A172 (cell line): Measurements from ENCODE around the gene TRIM44. TPM values are rescaled to one million over a fixed set of nuclear protein-coding genes. Genes with fewer than 3 reads are reported as not detected.
"Not testable (repeated sequence)": the region's sequence is repeated elsewhere in the genome, so short reads cannot be mapped to it uniquely, and the experiment has no call there.

Experiments used
- DNase-seq: peaks from one replicate; pipeline ENCODE4 v3.0.0-alpha.2; 2015; ENCODE audit warnings: low spot score
- total RNA-seq: library from RNA; depleted of rRNA; stranded (reverse); fragments of >200 nt; shearing (Covaris generic); gene quantifications from 2 replicates; pipeline ENCODE4 v1.2.3, GENCODE V29; 2014

Gene TRIM44
- total RNA-seq, 1 experiment from 2014 or later: 38.0 TPM

- DNase-seq: no peak
These were observed 152.2 kb downstream of the TRIM44 start for GRCh38 chr11:35814720-35815305.

DNA sequence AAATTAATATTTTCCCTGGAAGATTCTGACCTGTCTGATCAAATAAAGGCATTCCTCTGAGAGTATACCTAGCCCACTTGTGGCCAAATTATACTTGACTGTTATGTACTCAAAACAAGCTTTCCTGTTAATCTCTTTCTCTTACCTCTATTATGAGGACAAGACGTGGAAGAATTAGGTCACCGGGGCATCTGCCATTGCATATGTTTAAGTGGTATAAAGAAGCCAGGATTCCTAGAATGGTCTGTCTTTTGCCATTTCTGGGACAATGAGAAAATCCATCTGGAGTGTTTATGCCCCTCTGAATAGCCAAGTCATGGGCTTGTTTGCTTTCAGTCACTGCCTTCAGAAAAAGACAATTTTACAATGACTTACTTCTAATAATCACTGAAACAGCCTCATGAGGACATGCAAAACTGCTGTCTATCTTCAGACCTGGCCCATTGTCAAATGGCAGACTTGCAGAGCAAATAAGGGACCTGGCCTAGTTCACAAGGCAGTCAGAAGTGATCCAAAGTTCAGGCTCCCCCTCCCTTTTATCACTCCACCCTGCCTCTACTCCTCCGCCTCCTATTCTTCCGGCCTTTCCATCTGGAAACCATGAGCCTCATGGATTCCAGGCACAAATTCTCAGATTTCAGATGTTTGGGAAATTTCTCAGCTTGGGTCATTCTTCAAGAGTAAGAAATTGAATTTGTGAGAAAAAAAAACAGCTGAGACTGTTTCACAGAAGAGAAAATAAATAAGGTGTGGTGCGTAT lies 153.2 kb downstream of the TRIM44 start:
- no peak for DNase-seq

- no peak for DNase-seq
These were observed 158.0 kb downstream of the TRIM44 start for GRCh38 chr11:35820614-35821013.

DNA sequence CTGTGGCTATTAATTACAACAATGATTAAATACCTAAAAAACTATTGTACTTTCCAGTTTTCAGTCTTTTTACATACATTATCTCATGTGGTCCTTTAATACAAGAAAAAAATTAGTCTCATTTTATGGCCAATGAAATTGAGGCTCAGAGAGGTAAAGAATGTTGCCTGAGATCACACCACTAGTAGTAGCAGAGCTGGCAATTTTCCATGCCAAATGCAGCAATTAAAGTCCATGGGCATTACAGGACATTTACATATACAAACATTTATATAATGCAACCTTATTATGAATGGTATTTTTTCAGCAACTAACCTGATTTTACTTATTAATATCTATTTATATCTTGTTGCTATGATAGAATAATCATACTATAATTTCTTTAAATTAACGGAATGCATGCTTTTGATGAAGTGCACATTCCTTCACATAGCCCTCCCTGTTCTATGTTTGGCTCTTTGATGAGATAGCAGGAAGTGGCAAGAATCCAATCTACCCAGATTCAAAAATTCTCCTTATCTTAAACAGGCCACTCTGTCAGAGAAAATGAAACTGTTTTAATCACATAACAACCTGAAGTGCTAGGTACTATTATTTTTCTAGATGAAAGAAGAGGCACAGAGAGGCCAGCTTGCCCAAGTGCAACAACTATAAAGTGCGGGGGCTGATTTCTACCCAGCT lies 160.4 kb downstream of the TRIM44 start:
- DNase-seq: peak; percentile 58

DNA sequence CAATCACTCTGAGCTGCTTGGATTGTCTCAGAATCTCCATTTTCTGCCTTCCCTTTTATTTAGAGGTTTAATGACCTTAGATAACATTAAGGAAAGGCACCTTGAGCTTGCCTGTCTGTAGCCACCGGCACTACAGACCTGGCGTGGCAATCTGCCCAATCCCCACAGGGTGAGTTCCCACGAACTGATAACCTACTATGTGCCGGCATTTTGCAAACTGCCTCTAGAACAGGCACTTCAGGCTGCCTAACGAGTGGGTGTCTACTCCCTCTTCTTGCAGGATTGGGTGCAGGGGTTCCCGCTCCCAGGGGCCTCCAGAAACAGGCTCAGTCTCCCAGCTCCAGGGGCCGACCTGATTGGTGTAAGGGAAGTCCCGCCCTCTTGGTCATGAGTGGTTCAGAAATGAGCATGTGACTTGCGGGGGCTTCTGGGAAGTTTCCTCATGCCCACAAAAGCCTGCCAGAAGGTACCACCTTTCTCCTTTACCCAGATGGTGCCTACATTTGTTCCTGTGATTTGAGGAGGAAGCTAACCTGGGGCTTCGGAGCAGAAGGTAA lies 161.2 kb downstream of the TRIM44 start:
- no peak for DNase-seq

DNA sequence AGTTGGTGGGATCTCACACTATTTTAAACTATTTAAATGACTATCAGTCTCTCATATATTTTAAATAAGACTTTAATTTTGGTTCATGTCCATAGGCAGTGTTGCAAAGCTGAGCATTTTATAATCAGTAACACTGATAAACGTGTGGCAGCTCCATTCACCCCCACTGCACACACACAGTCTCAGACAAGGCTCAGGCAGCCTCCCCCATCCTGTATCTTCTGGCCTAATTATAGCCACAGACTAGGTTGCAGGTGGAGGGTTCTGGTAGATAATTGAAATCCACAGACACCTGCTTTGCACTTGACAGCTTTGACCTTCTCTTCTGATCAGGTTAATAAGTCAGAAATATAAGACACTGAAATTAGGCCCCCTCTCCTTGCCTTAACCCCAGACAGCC lies 162.8 kb downstream of the TRIM44 start:
- DNase-seq: no peak

DNA sequence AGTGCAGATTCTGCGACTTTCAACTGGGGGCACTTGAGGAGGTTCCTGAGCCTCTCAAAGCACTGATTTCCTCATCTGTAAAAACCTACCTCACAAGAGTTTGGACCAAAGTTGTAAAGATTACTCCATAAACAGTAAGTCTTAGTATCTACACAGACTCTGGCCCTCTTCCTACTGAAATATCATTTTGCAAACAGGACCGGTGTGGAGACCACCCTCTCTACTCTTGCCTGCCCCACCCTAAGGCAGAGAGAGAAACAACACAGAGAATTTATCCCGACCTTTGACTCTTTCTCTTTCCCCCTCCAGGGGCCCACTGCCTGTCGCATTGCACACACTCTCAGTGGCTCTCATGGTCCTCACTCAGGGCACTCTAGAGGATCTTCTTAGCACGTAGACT lies 163.4 kb downstream of the TRIM44 start:
- no peak for DNase-seq

- no peak for DNase-seq
These were observed 164.4 kb downstream of the TRIM44 start for GRCh38 chr11:35826949-35827348.

GRCh38 chr11:35836205-35836604 lies 173.6 kb downstream of the TRIM44 start:
- DNase-seq: no peak

DNA sequence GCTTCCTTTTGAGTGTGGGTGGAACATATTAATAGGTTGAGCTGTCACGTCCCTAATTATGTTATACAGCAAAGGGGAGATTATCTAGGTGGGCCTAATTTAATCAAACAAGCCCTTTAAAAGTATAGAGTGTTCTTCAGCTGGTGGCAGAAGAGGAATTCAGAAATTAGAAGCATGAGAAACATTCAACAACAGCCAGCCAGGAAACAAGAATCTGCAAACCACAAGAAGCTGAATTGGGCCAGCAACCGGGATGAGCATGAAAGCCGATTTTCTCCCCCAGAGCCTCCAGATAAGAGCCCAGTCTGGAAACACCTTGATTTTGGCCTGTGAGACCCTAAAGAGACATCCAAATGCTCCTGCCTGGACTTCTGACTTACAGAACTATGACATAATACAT lies 175.5 kb downstream of the TRIM44 start:
- no peak for DNase-seq

- DNase-seq: not testable (repeated sequence)
These were observed 176.3 kb downstream of the TRIM44 start for GRCh38 chr11:35838697-35839367.

DNA sequence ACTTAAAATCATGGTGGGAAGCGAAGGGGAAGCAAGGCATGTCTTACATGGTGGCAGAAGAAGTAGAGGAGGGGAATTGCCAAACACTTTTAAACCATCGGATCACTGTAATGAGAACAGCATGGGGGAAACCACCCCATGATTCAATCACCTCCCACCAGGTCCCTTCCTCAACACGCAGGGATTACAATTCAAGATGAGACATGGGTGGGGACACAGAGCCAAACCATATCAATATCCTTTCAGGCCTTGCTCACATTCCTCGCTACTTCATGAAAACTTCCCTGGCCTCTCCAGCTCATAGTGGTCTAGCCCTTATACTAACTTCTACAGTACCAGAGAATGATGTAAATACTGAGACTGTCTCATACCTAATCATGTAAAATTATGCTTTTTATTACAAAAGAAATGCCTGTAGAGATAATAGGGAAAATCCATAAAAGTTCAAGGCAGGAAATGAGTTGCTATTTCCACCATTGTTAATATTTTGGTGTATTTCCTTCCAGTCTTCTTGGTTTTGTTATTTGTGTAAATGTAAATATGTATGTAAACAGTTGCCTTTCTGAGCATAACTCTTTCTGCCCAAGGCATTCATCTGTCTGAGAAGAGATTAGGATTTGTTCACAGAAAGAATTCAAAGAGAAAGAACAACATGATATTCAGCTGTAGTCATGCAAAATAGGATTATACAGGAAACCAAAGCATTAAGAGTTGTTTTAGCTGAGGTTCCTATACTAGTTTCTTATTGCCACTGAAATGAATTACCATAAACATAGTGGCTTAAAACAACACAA lies 177.0 kb downstream of the TRIM44 start:
- no peak for DNase-seq

- DNase-seq: no peak
These were observed 179.2 kb downstream of the TRIM44 start for GRCh38 chr11:35841733-35842132.

- DNase-seq: peak; percentile 21
These were observed 180.4 kb downstream of the TRIM44 start for GRCh38 chr11:35842958-35843357.

DNA sequence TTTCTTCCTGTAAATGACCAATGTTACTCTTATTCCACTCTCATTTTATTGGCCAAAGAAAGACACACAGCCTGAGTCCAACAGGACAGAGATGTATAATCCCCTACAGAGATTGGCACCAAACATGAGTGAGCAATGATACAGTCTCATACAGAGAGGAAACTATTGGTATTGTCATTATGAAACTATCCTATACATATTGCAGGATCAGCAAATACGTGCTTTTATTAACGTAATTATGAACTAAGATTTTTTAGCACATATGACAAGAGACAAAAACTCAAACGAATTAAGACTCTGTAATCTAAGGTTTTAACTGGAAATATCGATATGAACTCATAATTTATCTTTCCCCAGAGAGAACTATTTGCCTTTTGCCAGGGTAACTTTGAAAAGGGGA lies 182.0 kb downstream of the TRIM44 start:
- DNase-seq: no peak

DNA sequence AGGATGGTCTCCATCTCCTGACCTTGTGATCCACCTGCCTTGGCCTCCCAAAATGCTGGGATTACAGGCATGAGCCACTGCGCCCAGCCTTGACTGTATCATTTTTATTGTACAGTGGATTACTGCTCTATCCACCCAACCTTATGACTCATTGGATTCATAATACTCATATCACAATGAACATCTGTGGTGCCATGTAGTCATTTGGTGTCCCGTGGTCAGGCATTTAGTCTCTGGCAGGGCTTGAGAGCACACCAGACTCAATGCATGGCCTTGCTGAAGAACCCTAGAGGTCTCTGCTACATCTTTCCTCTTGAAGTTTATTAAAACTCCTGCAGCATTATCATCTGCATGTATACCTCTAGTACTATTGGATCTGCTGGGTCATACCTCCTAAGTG lies 183.3 kb downstream of the TRIM44 start:
- peak; percentile 13 for DNase-seq

DNA sequence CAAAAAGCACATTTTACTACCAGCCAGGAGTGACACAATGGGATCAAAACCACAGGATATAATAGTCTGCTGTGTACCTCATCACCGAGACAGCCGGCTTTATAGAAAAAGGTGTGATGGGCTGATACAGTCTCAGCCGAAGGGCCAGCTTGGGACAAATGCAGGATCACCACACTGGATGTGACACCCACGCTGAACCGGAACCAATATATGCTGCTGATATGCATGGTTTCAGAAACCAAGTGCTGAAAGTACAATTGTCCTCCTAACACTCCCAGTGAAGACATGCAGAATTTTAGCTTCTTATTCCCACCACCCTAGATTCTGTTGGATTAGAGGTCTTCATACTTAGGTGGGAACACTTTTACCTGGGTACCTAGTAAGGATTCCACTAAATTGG lies 184.3 kb downstream of the TRIM44 start:
- DNase-seq: no peak

DNA sequence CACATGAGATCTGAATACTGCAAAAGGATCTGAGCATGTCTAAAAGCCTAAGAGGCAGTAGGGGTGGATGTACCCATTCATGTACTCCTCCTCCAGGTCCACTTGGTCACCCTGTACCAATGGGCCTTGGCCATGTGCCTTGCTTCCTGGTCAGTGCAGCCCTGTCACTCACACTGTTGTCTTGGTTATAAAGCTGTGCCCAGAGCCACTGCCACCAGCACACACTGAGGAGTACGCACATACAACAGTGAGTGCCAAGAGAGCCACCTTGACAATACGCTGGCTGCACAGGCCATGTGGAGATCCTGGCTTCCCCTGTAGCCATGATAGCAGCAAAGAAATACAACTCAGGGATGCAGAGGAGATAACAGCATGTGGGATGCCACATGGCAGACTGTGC lies 184.9 kb downstream of the TRIM44 start:
- DNase-seq: no peak

DNA sequence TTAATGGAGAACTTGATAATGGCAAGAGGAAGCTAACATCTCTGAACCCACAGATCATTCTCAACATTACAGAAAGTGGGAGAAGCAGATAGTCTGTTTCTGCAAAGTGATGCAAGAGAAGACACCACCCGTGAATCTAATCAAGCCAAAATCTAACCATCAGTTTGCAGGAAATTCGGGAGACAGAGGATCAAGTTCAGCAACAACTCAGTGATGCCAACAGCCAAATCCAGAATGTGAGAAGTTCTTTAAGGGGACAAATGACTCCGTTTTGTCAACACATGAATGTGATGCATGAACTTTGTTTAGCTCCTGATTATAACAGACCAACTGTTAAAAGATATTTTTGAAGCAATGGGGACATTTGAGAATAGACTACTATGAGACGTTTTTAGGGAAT lies 186.0 kb downstream of the TRIM44 start:
- DNase-seq: no peak

DNA sequence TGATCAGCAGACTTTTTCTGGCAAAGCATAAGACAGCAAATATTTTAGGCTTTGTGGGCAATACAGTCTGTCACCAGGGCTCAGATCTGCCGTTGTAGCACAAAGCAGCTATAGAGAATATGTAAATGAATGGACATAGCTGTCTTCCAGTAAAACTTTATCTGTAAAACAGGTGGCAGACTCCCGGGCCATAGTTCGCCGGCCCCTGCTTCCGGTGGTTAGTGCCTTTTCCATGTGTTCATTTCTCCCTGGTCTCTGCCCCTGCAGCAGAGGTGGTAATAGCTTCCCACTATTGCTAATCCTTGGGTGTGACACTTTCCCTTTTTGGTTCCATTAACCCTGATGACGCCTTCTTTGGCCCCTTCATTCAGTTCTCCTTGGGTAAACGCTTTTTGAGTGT lies 187.6 kb downstream of the TRIM44 start:
- DNase-seq: no peak

DNA sequence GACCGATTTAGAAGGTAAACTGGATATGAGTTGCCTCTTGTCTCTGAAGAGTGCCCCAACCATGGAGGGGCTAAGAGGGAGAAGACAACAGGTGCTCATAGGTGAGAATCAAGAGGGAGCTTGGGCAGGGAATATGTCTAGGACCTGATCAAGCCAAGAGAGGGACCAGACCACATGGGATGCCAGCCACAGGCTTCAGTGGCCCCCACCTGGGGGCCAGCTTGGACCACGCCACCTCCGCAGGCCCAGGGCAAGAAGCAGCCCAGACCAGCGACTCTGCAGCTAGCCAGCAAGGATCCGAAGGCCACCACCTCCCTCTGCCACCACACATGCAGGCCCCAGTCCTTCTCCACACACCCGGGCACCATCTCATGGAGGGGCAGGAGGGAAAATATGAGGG lies 188.8 kb downstream of the TRIM44 start:
- no peak for DNase-seq
